Endodermal cell (in vitro differentiated cells): Measurements from ENCODE around the gene MRPL22. TPM values are rescaled to one million over a fixed set of nuclear protein-coding genes. Genes with fewer than 3 reads are reported as not detected.
A peak's percentile ranks its signal among the peaks of the same experiment; 100 is the strongest.

Source experiments
- DNase-seq: peaks from one replicate; pipeline ENCODE4 v3.0.0-alpha.2; 2017
- H3K27ac ChIP-seq: 2 replicates; pipeline ENCODE4 v1.5.1; 2013; ENCODE audit warnings: mild to moderate bottlenecking, low read depth, low read length, moderate library complexity
- H3K27me3 ChIP-seq: 2 replicates; pipeline ENCODE4 v1.6.1; 2013; ENCODE audit warnings: mild to moderate bottlenecking, low read length, moderate library complexity; ENCODE audit not compliant: insufficient read depth, control insufficient read depth, poor library complexity, severe bottlenecking
- H3K36me3 ChIP-seq: 2 replicates; pipeline ENCODE4 v1.7.0; 2013; ENCODE audit warnings: mild to moderate bottlenecking, low read length, moderate library complexity; ENCODE audit not compliant: control insufficient read depth, insufficient read depth
- H3K4me1 ChIP-seq: one replicate; pipeline ENCODE4 v1.7.0; 2013; ENCODE audit warnings: low read length; ENCODE audit not compliant: control insufficient read depth, insufficient read depth
- H3K4me3 ChIP-seq: 2 replicates; pipeline ENCODE4 v1.5.1; 2013; ENCODE audit warnings: mild to moderate bottlenecking, low read length, moderate library complexity
- H3K9ac ChIP-seq: 2 replicates; pipeline ENCODE4 v1.6.1; 2013; ENCODE audit warnings: mild to moderate bottlenecking, low read length, moderate library complexity; ENCODE audit not compliant: poor library complexity, severe bottlenecking; ENCODE audit errors: extremely low read depth
- H3K9me3 ChIP-seq: 2 replicates; pipeline ENCODE4 v1.6.1; 2013; ENCODE audit warnings: mild to moderate bottlenecking, low read length, moderate library complexity; ENCODE audit not compliant: control insufficient read depth
- H3K27ac Mint-ChIP-seq: 2 replicates; pipeline ENCODE4 v1.8.0; 2020; ENCODE audit warnings: mixed read lengths
- H3K27me3 Mint-ChIP-seq: 2 replicates; pipeline ENCODE4 v1.8.0; 2021; ENCODE audit warnings: mild to moderate bottlenecking, mixed read lengths; ENCODE audit not compliant: insufficient read depth
- H3K36me3 Mint-ChIP-seq: 2 replicates; pipeline ENCODE4 v1.8.0; 2020; ENCODE audit warnings: low read depth, mixed read lengths
- H3K4me1 Mint-ChIP-seq: 2 replicates; pipeline ENCODE4 v1.8.0; 2020; ENCODE audit warnings: mixed read lengths
- H3K4me3 Mint-ChIP-seq: 2 replicates; pipeline ENCODE4 v1.8.0; 2020; ENCODE audit warnings: mild to moderate bottlenecking, moderate library complexity, mixed read lengths
- H3K9me3 Mint-ChIP-seq: 2 replicates; pipeline ENCODE4 v1.8.0; 2020; ENCODE audit warnings: mild to moderate bottlenecking, mixed read lengths
- CTCF ChIP-seq: fragments of 200-600 bp; sonication (generic); conservative IDR thresholded peaks from 2 replicates; pipeline ENCODE4 v1.5.0; 2021; ENCODE audit warnings: antibody characterized with exemption, mild to moderate bottlenecking
- WGBS, 2 experiments: methylation state at CpG; one replicate each; pipeline versions ENCODE4 v1.1.5 to v1.1.7; 2013; ENCODE audit warnings: missing lambda C conversion rate in 2 of 2, mixed read lengths in 1 of 2; ENCODE audit not compliant: insufficient coverage in 1 of 2, insufficient read length in 1 of 2; 5-methylcytosine and 5-hydroxymethylcytosine counted together
- total RNA-seq, 2 donors: library from RNA; stranded (reverse); fragmentation: NEBNext Ultra II Directional in 1 of 2; extraction: Animal tissue kit (Norgen Biotek cat#: 25700) in 1 of 2; gene quantifications; 2 replicates in 1 of 2; 3 replicates in 1 of 2; pipeline ENCODE4 v1.2.1, GENCODE V29; 2021

Gene MRPL22
- total RNA-seq, 2 donors from 2014 or later: 84.3 to 96.6 TPM

GRCh38 chr5:154949781-154950180, 8.9 kb downstream of the MRPL22 start:
- Histone ChIP-seq H3K9ac (no peak overlapping the region), H3K27ac (no peak overlapping the region), H3K9me3 (peaks cover 3% of the 10 kb centered on the region), H3K4me3 (peak overlapping the region; percentile 31), H3K27me3 (no peaks in the 10 kb centered on the region), H3K4me1 (peaks cover 13% of the 10 kb centered on the region), H3K36me3 (peaks cover 75% of the 10 kb centered on the region)
- Mint-ChIP-seq H3K27me3 (no peaks in the 10 kb centered on the region), H3K4me3 (no peak overlapping the region), H3K9me3 (no peaks in the 10 kb centered on the region), H3K27ac (no peak overlapping the region), H3K36me3 (peaks cover 21% of the 10 kb centered on the region), H3K4me1 (peaks cover 18% of the 10 kb centered on the region)
- no peak for DNase-seq
- TF ChIP-seq CTCF: no peak
- 89 to 100% methylated on average over 1 to 2 of the region's 2 CpGs for WGBS, 2 experiments

GRCh38 chr5:154956712-154957111, 15.8 kb downstream of the MRPL22 start:
- no peaks in the 10 kb centered on the region for H3K9me3 Mint-ChIP-seq
- H3K9me3 ChIP-seq: peaks cover 3% of the 10 kb centered on the region

GRCh38 chr5:154962494-154962893, 21.6 kb downstream of the MRPL22 start:
- Mint-ChIP-seq H3K36me3 (peaks cover 53% of the 10 kb centered on the region), H3K27me3 (no peaks in the 10 kb centered on the region), H3K4me1 (peaks cover 3% of the 10 kb centered on the region), H3K4me3 (no peak overlapping the region), H3K9me3 (no peaks in the 10 kb centered on the region), H3K27ac (no peak overlapping the region)
- TF ChIP-seq CTCF: no peak
- no peak overlapping the region for H3K27ac ChIP-seq
- H3K4me1 ChIP-seq: no peaks in the 10 kb centered on the region
- no peaks in the 10 kb centered on the region for H3K27me3 ChIP-seq
- no CpG with 5 or more reads among the region's 1 CpG for WGBS, 2 experiments
- no peak overlapping the region for H3K9ac ChIP-seq
- H3K36me3 ChIP-seq: peaks cover 94% of the 10 kb centered on the region
- DNase-seq: no peak
- no peaks in the 10 kb centered on the region for H3K9me3 ChIP-seq
- H3K4me3 ChIP-seq: no peak overlapping the region

More at GRCh38 chr5:154956712-154957111, 15.8 kb downstream of the MRPL22 start:
- H3K36me3 Mint-ChIP-seq: peaks cover 47% of the 10 kb centered on the region
- no peak for DNase-seq
- no peak overlapping the region for H3K27ac Mint-ChIP-seq
- TF ChIP-seq CTCF: no peak
- H3K27me3 Mint-ChIP-seq: no peaks in the 10 kb centered on the region
- H3K4me1 Mint-ChIP-seq: peaks cover 3% of the 10 kb centered on the region
- H3K36me3 ChIP-seq: peaks cover 85% of the 10 kb centered on the region
- no peak overlapping the region for H3K4me3 Mint-ChIP-seq
- no peaks in the 10 kb centered on the region for H3K4me1 ChIP-seq
- H3K27ac ChIP-seq: no peak overlapping the region
- H3K4me3 ChIP-seq: peak overlapping the region; percentile 44
- H3K9ac ChIP-seq: no peak overlapping the region
- H3K27me3 ChIP-seq: no peaks in the 10 kb centered on the region
